Measurements from ENCODE around the gene TPP2.
A peak's percentile ranks its signal among the peaks of the same experiment; 100 is the strongest.

TPP2 gene

DNA sequence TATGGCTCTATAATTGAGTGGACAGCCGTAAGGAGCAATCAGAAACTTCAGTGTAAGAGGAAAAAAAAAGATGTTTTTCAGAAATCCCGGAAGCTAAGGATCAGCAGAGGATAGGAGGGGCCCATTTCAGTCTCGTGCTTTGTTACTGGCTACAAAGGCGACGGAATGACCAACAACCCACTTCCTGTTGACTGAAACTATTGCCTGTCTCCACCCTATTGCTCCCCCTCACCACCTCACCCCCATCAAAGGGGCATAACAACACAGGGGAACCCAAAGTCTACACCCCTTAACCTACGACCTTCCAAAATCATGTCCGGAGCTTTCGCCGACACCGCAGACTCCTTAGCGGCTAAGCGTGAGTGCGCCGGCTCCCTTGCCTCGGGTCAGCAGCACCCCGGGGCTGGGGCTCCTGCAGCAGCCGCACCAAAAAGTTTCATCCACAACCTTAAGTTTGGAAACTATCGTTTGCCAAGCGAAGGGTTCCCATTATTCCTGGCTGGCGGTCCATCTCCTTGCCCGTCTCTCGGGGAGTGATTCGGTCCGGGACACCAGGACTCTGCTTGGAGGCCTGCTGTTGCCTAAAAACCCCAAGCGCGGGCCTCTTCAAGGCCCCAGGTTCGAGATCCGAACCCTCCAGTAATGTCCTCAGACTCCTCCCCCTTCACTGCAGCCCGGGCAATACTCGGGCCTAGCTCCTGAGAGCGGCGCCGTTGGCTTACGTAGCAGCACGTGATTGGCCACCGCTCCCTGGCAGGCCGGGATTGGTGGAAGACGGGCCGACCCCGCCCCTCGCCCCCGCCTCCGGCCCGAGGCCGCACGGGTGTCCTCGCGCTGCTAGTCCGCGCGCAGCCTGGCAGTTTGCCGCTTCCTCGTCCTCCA, at the start of gene TPP2:
TSS of gene TPP2 (plus strand) at position 840 of the 882 bp plus-strand sequence. CDS start 53 bp downstream, outside the sequence.
- peak; percentile 76 for DNase-seq

GRCh38 chr13:102548811-102549210, 48.0 kb upstream of the TPP2 start:
- DNase-seq, result no peak

- DNase-seq, result no peak
Measured at GRCh38 chr13:102550507-102550906, 46.3 kb upstream of the TPP2 start.

- peak; percentile 4 for DNase-seq
Measured at GRCh38 chr13:102555914-102556553, 40.8 kb upstream of the TPP2 start.

DNA sequence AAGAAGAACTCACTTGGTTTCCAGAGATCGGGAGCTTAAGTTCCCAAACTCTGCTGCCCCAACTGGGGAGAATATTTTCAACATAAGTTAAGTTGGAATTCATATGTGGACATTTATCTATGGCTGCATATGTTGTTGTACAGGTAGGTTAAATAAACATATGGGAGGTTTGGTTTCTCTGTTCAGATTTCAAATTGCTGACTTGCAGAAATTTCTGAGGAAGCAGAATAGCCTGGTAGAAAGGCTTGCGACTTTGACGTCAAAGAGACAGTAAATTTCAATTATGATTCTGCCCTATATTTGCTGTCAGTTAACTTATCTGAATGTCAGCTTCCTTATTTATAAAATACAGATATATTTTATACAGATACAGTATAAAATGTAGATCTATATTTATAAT, 40.0 kb upstream of the TPP2 start:
- no peak for DNase-seq

DNA sequence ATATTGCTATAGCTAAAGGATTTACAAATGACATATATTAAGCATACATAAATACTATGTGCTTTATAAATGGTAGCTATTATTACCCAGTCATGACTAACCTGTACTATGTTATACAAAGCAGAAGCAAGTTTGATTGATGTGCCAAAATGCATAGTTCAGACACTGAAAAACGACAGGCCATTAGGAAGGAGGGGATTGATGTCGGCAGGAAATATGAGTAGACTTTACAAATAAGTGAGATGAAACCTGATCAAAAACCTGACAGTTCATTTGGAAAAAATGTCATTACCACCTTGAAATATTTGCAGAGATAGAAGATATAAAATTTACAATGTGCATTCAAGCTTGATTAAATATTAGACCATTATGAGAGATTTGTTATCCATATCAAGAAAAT, 38.8 kb upstream of the TPP2 start:
- DNase-seq, result peak; percentile 72

DNA sequence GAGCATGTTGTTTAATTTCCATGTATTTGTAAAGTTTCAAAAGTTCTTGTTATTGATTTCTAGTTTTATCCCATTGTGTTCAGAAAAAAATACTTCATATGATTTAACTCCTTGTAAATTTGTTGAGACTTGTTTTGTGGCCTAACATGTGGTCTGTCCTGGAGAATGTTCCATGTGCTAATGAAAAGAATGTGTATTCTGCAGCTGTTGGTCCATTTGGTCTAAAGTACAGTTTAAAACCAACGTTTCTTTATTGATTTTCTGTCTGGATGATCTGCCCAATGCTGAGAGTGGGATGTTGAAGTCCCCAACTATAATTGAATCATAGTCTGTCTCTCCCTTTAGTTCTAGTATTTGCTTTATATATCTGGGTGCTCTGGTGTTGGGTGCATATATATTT, 34.9 kb upstream of the TPP2 start:
- DNase-seq, result no peak

DNA sequence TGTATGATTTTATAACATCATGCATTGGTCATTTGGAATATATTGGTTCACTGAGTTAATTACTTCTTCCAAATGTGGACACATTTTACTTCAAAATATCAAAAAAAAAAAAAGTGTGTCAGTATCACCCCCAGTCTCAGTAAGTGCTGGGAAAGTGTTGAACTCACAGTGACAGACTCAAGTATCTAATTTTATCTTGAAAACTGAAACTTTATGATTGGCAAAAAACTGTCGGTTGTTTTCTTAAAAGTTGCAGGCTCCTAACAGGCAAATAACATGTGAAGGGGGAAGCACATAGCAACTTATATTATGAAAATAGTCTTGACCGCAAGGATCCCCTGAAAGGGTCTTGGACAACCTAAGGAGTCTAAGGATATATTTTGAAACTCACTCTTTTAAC, 33.5 kb upstream of the TPP2 start:
- DNase-seq, result no peak

DNA sequence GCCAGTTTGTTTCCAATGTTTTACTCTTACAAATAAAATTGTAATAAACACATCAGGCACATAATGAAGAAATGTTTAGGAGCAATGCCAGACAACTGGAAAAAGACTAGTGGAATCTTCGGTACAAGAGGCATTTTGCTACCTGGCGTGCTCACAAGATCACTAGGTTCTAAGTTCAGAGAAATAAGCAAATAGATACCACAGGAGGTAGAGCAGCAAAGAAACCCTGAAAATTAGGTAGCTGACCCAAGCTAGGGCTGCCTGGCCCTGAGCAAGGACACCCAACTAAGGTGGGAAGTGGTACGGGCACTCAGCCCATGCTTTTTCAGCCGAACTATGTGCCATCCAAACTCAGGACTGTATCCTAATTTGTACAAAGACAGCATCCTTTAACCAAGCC, 32.2 kb upstream of the TPP2 start:
- DNase-seq, result no peak

- no peak for DNase-seq
Measured at GRCh38 chr13:102566513-102566912, 30.3 kb upstream of the TPP2 start.

GRCh38 chr13:102567857-102568256, 28.9 kb upstream of the TPP2 start:
- DNase-seq, result no peak

- no peak for DNase-seq
Measured at GRCh38 chr13:102569488-102569887, 27.3 kb upstream of the TPP2 start.

- peak; percentile 5 for DNase-seq
Measured at GRCh38 chr13:102571075-102571474, 25.7 kb upstream of the TPP2 start.

DNA sequence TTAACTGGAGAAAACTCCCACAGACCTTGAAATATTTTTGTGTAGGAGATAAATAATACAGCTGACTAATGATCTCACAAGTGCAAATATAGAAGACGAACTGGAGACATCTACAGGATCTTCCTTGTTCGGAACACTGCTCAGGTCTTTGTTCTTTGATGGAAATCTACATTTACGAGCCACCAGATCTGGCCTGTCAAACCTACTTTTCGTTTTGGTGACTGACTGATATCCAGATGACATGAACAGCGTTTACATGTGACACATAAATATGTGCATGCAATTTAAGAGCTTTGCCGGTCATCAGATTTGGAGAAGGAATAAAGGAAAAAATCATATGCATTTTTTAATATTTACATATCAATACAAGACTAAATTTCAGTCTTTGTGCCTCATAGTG, 24.5 kb upstream of the TPP2 start:
- no peak for DNase-seq

DNA sequence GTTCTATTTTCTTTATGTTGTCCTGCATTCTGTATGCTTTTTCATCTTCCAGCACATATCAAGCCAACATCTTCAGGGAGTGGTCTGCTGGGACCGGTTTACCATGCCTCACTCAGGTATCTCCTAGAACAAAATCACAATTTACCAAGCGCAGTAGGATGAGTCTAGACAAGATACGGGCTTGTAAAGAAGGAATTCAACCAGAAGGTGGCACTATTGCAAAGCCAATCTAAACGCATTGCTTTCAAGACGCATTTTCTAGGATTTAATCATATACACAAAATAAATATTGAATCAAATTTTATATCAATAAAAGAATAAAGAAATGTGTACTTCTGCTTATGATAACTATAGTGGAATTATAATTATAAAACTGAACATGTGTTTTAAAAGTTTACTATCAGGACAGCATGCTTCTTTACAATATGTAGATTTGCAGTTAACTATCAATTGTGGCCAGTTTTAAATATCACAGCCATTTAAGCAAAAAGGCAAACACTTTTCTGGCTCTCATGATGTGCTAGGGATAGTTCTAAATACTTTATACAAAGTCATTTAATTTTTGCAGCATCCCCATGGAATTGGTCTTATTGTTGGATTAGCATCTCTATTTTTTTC, 16.1 kb upstream of the TPP2 start:
- peak; percentile 7 for DNase-seq

- no peak for DNase-seq
Measured at GRCh38 chr13:102582256-102582655, 14.5 kb upstream of the TPP2 start.

- DNase-seq, result no peak
Measured at GRCh38 chr13:102584434-102584833, 12.4 kb upstream of the TPP2 start.

DNA sequence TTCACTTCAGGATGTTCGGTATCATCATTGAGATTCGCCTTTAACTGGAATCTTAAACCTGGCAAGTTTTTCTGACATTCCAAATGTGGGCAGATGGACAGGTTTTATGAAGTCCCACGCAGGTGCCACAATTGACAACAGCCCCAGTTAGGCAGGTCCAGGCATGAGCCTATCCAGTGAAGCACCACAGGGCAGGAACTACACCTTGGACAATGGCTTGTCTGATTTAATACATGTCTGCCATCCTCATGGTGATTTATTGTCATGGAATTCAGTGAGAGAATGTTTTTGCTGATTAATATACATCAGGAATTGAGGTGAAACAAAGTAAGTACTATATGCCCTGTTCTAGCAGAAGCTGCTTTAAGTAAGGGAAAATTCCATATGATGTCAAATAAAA, 10.2 kb upstream of the TPP2 start:
- no peak for DNase-seq

- DNase-seq, result no peak
Measured at GRCh38 chr13:102587916-102588315, 8.9 kb upstream of the TPP2 start.

- DNase-seq, result peak; percentile 94
Measured at GRCh38 chr13:102589301-102589822, 7.4 kb upstream of the TPP2 start.

GRCh38 chr13:102591988-102592781, 4.6 kb upstream of the TPP2 start:
- peak; percentile 55 for DNase-seq

DNA sequence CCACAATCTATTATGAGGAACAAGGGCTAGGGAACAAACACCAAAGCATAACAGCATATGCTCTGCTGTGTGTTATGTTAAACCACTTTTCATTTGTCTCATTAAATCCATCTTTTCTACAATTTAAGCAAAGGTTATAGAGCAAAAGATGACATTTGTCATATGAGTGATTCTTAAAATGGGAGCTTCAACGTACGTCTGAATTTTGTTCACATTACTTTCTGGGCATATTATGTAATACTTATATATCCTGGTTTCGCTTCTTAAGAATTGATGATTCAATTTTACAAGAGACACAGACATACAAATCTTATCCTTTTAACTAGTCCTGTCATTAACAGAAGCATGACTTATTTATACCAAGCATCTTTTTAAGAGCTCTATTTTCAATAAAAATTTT, 3.3 kb upstream of the TPP2 start:
- DNase-seq, result no peak

All from NCI-H524 treated with DMSO at 0.1 percent for 48 hours (cell line).